K562 (cell line): ENCODE measurements around the gene CCDC34. TPM values are rescaled to one million over a fixed set of nuclear protein-coding genes. Genes with fewer than 3 reads are reported as not detected.
A peak's percentile ranks its signal among the peaks of the same experiment; 100 is the strongest.

Source experiments
- BCOR ChIP-seq: fragments of 450-650 bp; IDR thresholded peaks from 2 replicates; pipeline ENCODE4 v1.6.1; 2016
- ETV6 ChIP-seq, 3 experiments: fragments of 150-350 bp in 1 of 3; sonication (generic) in 1 of 3; formaldehyde crosslinking in 1 of 3; IDR thresholded peaks; 2 replicates each; pipeline versions ENCODE4 v1.6.1 to v1.8.0; 2014 to 2022; ENCODE audit warnings: borderline replicate concordance in 2 of 3, low read depth in 2 of 3, antibody characterized with exemption in 1 of 3, low read length in 1 of 3, mild to moderate bottlenecking in 1 of 3, missing genetic modification reagents in 1 of 3
- KDM1A ChIP-seq, 2 experiments: fragments of 450-650 bp; IDR thresholded peaks; 2 replicates each; pipeline ENCODE4 v1.6.1; 2016; ENCODE audit warnings: mild to moderate bottlenecking in 2 of 2
- MEF2D ChIP-seq: conservative IDR thresholded peaks from 2 replicates; pipeline ENCODE4 v1.6.1; 2016; ENCODE audit warnings: low read depth, missing genetic modification characterization, missing compliant biosample characterization
- MTA2 ChIP-seq: fragments of 450-650 bp; IDR thresholded peaks from 2 replicates; pipeline ENCODE4 v1.6.1; 2016; ENCODE audit warnings: low read depth
- NCOR1 ChIP-seq: fragments of 450-650 bp; IDR thresholded peaks from 2 replicates; pipeline ENCODE4 v1.6.1; 2016; ENCODE audit warnings: mild to moderate bottlenecking, moderate library complexity
- RBM25 ChIP-seq: fragments of 200-400 bp; formaldehyde crosslinking; IDR thresholded peaks from 2 replicates; pipeline ENCODE4 v1.6.1; 2018; ENCODE audit warnings: low read length, low read depth, moderate library complexity; ENCODE audit not compliant: severe bottlenecking
- SIX5 ChIP-seq, 2 experiments: IDR thresholded peaks; 2 replicates each; pipeline ENCODE4 v1.6.1; 2011; ENCODE audit warnings: low read length in 2 of 2, borderline replicate concordance in 1 of 2, low read depth in 1 of 2, mild to moderate bottlenecking in 1 of 2, moderate library complexity in 1 of 2; ENCODE audit not compliant: insufficient read depth in 1 of 2
- SMARCA4 ChIP-seq: fragments of 450-650 bp; IDR thresholded peaks from 2 replicates; pipeline ENCODE4 v1.6.1; 2016
- TCF3 ChIP-seq: sonication (generic); formaldehyde crosslinking; IDR thresholded peaks from 2 replicates; pipeline ENCODE4 v1.4.0; 2020; ENCODE audit warnings: mild to moderate bottlenecking, missing genetic modification reagents
- ZNF518B ChIP-seq: fragments of 250-450 bp; sonication (Bioruptor Pico); IDR thresholded peaks from 2 replicates; pipeline ENCODE4 v1.5.0; 2021; ENCODE audit warnings: mild to moderate bottlenecking, moderate library complexity
- ZNF778 ChIP-seq: fragments of 450-650 bp; formaldehyde crosslinking; IDR thresholded peaks from 2 replicates; pipeline ENCODE4 v1.4.0; 2020; ENCODE audit warnings: mild to moderate bottlenecking, moderate library complexity
- polyA plus RNA-seq, 8 experiments: library from polyadenylated mRNA; depleted of rRNA in 4 of 8; stranded (reverse) in 5 of 8; unstranded in 3 of 8; fragments of >200 nt; fragmentation: Nextera tagmentation in 2 of 8; fragmentation: Illumina TruSeq in 1 of 8; extraction: Ambion mirVana in 2 of 8; extraction: Trizol in 1 of 8; gene quantifications; 2 replicates each; pipeline versions ENCODE4 v1.2.1 to v1.2.3, GENCODE V29; 2011 to 2014; ENCODE audit warnings: inconsistent platforms in 1 of 8, missing spikeins in 1 of 8
- total RNA-seq, 7 experiments: library from RNA; depleted of rRNA in 6 of 7; stranded (reverse); fragments of >200 nt in 6 of 7; fragmentation: Illumina TruSeq in 2 of 7; extraction: Trizol in 2 of 7; gene quantifications; 2 replicates each; pipeline versions ENCODE4 v1.2.1 to v1.2.3, GENCODE V29; 2011 to 2021; ENCODE audit warnings: low replicate concordance in 1 of 7

The CCDC34 gene
- total and polyA plus RNA-seq, 9 of the 15 experiments (the other 6 are each of a cell fraction or from before 2014, with no cell fraction given) = 6.2 to 42.0 (median 15.7) TPM

GRCh38 chr11:27406498-27407354 is 43.7 kb upstream of the CCDC34 start (continued):
- TF ChIP-seq SIX5 (IDR thresholded peaks at IDR 0.05; ENCODE audit: borderline replicate concordance in 1 of 2, insufficient read depth in 1 of 2, low read depth in 1 of 2, low read length in 2 of 2) = no peak
- TF ChIP-seq KDM1A (IDR thresholded peaks at IDR 0.05) = peak; percentile 41 to 81; a peak in 2 of 4 replicates
- peak; percentile 58 for TF ChIP-seq TCF3 (CRISPR knock-in tag)
- peak; percentile 93 for TF ChIP-seq RBM25
- no peak for TF ChIP-seq ZNF778 (CRISPR knock-in tag)
- no peak for TF ChIP-seq ETV6 (IDR thresholded peaks at IDR 0.05; ENCODE audit: borderline replicate concordance in 1 of 2, low read depth in 2 of 2, low read length in 1 of 2)
- no peak for TF ChIP-seq ETV6 (CRISPR knock-in tag; IDR thresholded peaks at IDR 0.05; ENCODE audit: borderline replicate concordance)
- peak; percentile 35; the same call in 1 of the 2 replicates for TF ChIP-seq SMARCA4
- TF ChIP-seq NCOR1 = 0 out of 2 replicates have a peak, but pooled peaks have one; percentile 33
- TF ChIP-seq BCOR = peak; percentile 79
- 0 out of 2 replicates have a peak, but pooled peaks have one; percentile 11 for TF ChIP-seq MTA2
- TF ChIP-seq MEF2D = no peak
- no peak for TF ChIP-seq ZNF518B
- TF ChIP-seq, all 486 proteins: peak for 22
